OCI-LY7 (cell line): Measurements from ENCODE around the gene CASK. TPM values are rescaled to one million over a fixed set of nuclear protein-coding genes. Genes with fewer than 3 reads are reported as not detected.

Source experiments
- BruUV-seq: library from RNA; stranded (reverse); fragments of 400-500 nt; replicated peaks from 2 replicates; lab custom pipeline; 2021; lab: Mats Ljungman, UMichigan
- CTCF ChIA-PET: fragments of 300-600 bp; sonication (Branson Sonifier 250); formaldehyde crosslinking; loops from one replicate; lab custom pipeline; 2022; ENCODE audit warnings: antibody characterized with exemption; ENCODE audit not compliant: unreplicated experiment; lab: Charles Lee
- POLR2A ChIA-PET: fragments of 300-600 bp; sonication (Branson Sonifier 250); formaldehyde crosslinking; loops from one replicate; lab custom pipeline; 2022; ENCODE audit warnings: antibody characterized with exemption; lab: Charles Lee
- DNase-seq: peaks from one replicate; pipeline ENCODE4 v3.0.0-alpha.2; 2015; ENCODE audit warnings: low spot score
- H2AFZ ChIP-seq: fragments of 200-600 bp; sonication (generic), shearing (Covaris generic); 2 replicates; pipeline ENCODE4 v1.6.1; 2014; ENCODE audit warnings: mild to moderate bottlenecking, antibody characterized with exemption, low read length, moderate library complexity
- H3K27ac ChIP-seq: fragments of 200-600 bp; sonication (generic); 2 replicates; pipeline ENCODE4 v1.5.1; 2014; ENCODE audit warnings: mixed run types, low read depth, mild to moderate bottlenecking, moderate library complexity, low read length, inconsistent platforms; ENCODE audit not compliant: poor library complexity, severe bottlenecking
- H3K36me3 ChIP-seq: fragments of 200-600 bp; sonication (generic); 2 replicates; pipeline ENCODE4 v1.6.1; 2014; ENCODE audit warnings: mild to moderate bottlenecking, antibody characterized with exemption, low read length, moderate library complexity, mixed read lengths; ENCODE audit not compliant: insufficient read depth
- H3K4me1 ChIP-seq: fragments of 200-600 bp; sonication (generic); 2 replicates; pipeline ENCODE4 v1.5.1; 2014; ENCODE audit warnings: mild to moderate bottlenecking, low read length; ENCODE audit not compliant: insufficient read depth, poor library complexity, severe bottlenecking
- H3K4me2 ChIP-seq: fragments of 200-600 bp; sonication (generic); 2 replicates; pipeline ENCODE4 v1.6.1; 2014; ENCODE audit warnings: mild to moderate bottlenecking, low read length
- H3K4me3 ChIP-seq: fragments of 200-600 bp; sonication (generic); 2 replicates; pipeline ENCODE4 v1.5.1; 2014; ENCODE audit warnings: mild to moderate bottlenecking, low read depth, low read length; ENCODE audit not compliant: poor library complexity, severe bottlenecking
- H3K79me2 ChIP-seq: fragments of 200-600 bp; sonication (generic); 2 replicates; pipeline ENCODE4 v1.6.1; 2016; ENCODE audit warnings: low read depth, mild to moderate bottlenecking, low read length, moderate library complexity, mixed read lengths; ENCODE audit not compliant: insufficient read depth
- H3K9me2 ChIP-seq: fragments of 200-600 bp; sonication (generic); 2 replicates; pipeline ENCODE4 v1.6.1; 2016; ENCODE audit warnings: mild to moderate bottlenecking, low read length, mixed read lengths; ENCODE audit not compliant: insufficient read depth
- H3K9me3 ChIP-seq: fragments of 200-600 bp; sonication (generic); 2 replicates; pipeline ENCODE4 v1.6.1; 2014; ENCODE audit warnings: mild to moderate bottlenecking, mixed run types, low read length, mixed read lengths
- H4K20me1 ChIP-seq: fragments of 200-600 bp; sonication (generic); 2 replicates; pipeline ENCODE4 v1.6.1; 2014; ENCODE audit warnings: mild to moderate bottlenecking, antibody characterized with exemption, low read length, moderate library complexity, mixed read lengths; ENCODE audit not compliant: insufficient read depth
- CTCF ChIP-seq: fragments of 200-600 bp; sonication (generic); conservative IDR thresholded peaks from 2 replicates; pipeline ENCODE4 v1.5.1; 2014; ENCODE audit warnings: mild to moderate bottlenecking, antibody characterized with exemption, low read length, moderate library complexity, mixed read lengths
- EZH2phosphoT487 ChIP-seq: fragments of 200-600 bp; sonication (generic); IDR thresholded peaks from 2 replicates; pipeline ENCODE4 v1.6.1; 2018; ENCODE audit warnings: low read depth, borderline replicate concordance, mild to moderate bottlenecking, mixed run types, antibody characterized with exemption, low read length, moderate library complexity, mixed read lengths
- intact Hi-C: fragments of 100-400 bp; cut with micrococcal nuclease; formaldehyde crosslinking; loops from one replicate; pipeline ENCODE4 v1.10.0; 2022; ENCODE audit not compliant: unreplicated experiment
- total RNA-seq, 2 experiments: library from RNA; depleted of rRNA in 1 of 2; stranded (reverse); fragments of >200 nt in 1 of 2; shearing (Covaris generic) in 1 of 2; gene quantifications; 2 replicates each; pipeline ENCODE4 v1.2.3, GENCODE V29; 2014 to 2022

CASK gene
- total RNA-seq, 2 experiments from 2014 or later, result 18.6 to 29.4 TPM

- POLR2A ChIA-PET, result no interaction called here
- Histone ChIP-seq H3K9me3 (no peaks in the 10 kb centered on the region), H3K4me2 (no peak overlapping the region), H3K36me3 (no peaks in the 10 kb centered on the region; the same call in 1 of the 2 replicates), H4K20me1 (no peaks in the 10 kb centered on the region), H3K4me1 (peaks cover 15% of the 10 kb centered on the region), H3K4me3 (no peak overlapping the region), H3K79me2 (no peaks in the 10 kb centered on the region), H2AFZ (no peak overlapping the region), H3K27ac (no peak overlapping the region), H3K9me2 (no peaks in the 10 kb centered on the region)
- BruUV-seq, result no TSS peak
- DNase-seq, result no peak
- intact Hi-C loops, result no loop called here
- TF ChIP-seq EZH2phosphoT487, result no peak
- TF ChIP-seq CTCF, result no peak
- CTCF ChIA-PET, result no interaction called here
Observed at GRCh38 chrX:41602816-41603345, 320.5 kb downstream of the CASK start.

GRCh38 chrX:41600291-41600690 is 323.1 kb downstream of the CASK start:
- no peaks in the 10 kb centered on the region for H3K9me3 ChIP-seq
- ChIA-PET CTCF (no interaction called here), POLR2A (interaction anchor here (0.6 kb wide), 1 partner anchor 608 kb away, joined by 5 read pairs; no protein-coding TSS in a partner anchor)
- H2AFZ ChIP-seq, result no peak overlapping the region
- no peak overlapping the region for H3K4me3 ChIP-seq
- no peak overlapping the region for H3K4me2 ChIP-seq
- no TSS peak for BruUV-seq
- intact Hi-C loops, result no loop called here
- no peak for DNase-seq
- H3K9me2 ChIP-seq, result no peaks in the 10 kb centered on the region
- no peak overlapping the region for H3K27ac ChIP-seq
- TF ChIP-seq EZH2phosphoT487, result no peak
- no peak for TF ChIP-seq CTCF
- H3K36me3 ChIP-seq, result no peaks in the 10 kb centered on the region; the same call in 1 of the 2 replicates
- H3K4me1 ChIP-seq, result peaks cover 20% of the 10 kb centered on the region
- H3K79me2 ChIP-seq, result no peaks in the 10 kb centered on the region
- H4K20me1 ChIP-seq, result no peaks in the 10 kb centered on the region

GRCh38 chrX:41599507-41599906 is 323.8 kb downstream of the CASK start:
- intact Hi-C loops, result no loop called here
- Histone ChIP-seq H3K4me1 (peaks cover 13% of the 10 kb centered on the region), H2AFZ (no peak overlapping the region), H3K9me2 (no peaks in the 10 kb centered on the region), H4K20me1 (no peaks in the 10 kb centered on the region), H3K79me2 (no peaks in the 10 kb centered on the region), H3K4me3 (no peak overlapping the region), H3K36me3 (no peaks in the 10 kb centered on the region; the same call in 1 of the 2 replicates), H3K9me3 (no peaks in the 10 kb centered on the region), H3K4me2 (no peak overlapping the region), H3K27ac (no peak overlapping the region)
- ChIA-PET POLR2A (no interaction called here), CTCF (no interaction called here)
- BruUV-seq, result no TSS peak
- no peak for DNase-seq
- TF ChIP-seq CTCF (no peak), EZH2phosphoT487 (no peak)
